Measurements from ENCODE around the gene UTS2B. TPM values are rescaled to one million over a fixed set of nuclear protein-coding genes. Genes with fewer than 3 reads are reported as not detected.

The UTS2B gene
- total and polyA plus RNA-seq, 2 donors, result 0.34 to 0.85 TPM

DNA sequence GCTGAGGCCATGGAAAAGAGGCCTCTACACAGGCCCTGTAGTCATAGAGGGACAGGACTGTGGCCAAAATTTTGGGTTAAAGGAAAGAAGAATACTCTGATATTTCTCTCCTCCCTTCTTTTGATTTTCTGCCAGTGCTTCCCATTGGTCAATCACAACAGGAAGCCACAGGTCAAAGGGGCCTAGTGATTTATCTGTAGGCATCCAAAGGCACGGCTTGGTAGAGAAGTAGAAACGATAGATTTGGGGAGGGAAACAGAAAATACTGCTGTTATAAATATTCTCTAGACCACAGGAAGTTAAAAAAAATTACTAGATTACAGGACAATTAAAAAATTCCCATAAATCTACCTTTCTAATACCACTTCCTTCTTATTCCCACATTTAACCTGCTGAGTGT is 2.8 kb downstream of the UTS2B start:
- H3K36me3 ChIP-seq (ENCODE audit: insufficient read depth), result no peaks in the 10 kb centered on the region
- DNase-seq (ENCODE audit: extremely low spot score), result no peak
- WGBS, result 84% methylated on average over 2 of the region's 2 CpGs

DNA sequence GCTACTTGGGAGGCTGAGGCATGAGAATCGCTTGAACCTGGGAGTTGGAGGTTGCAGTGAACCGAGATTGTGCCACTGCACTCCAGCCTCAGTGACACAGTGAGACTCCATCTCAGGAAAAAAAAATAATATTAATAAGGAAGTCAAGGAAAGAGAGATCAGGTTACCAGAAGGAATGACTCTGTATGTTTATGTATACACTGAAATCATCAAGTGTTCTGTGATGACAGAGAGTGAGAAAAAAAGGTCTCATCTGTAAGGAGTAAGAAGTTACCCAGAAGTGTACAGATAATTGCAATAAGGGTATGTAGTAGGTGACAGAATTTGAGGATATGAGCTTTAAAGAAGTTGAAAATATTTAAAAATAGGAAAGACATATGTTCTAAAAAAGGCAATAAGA is 5.4 kb downstream of the UTS2B start:
- DNase-seq (ENCODE audit: extremely low spot score), result no peak
- Histone ChIP-seq H3K27ac (ENCODE audit: low read depth) (no peak overlapping the region), H3K4me3 (ENCODE audit: low read depth, low read length) (no peak overlapping the region), H3K4me1 (ENCODE audit: insufficient read depth) (no peaks in the 10 kb centered on the region), H3K36me3 (ENCODE audit: insufficient read depth) (no peaks in the 10 kb centered on the region)
- WGBS, result 90% methylated on average over 2 of the region's 2 CpGs

More for the DNA sequence above, 2.8 kb downstream of the UTS2B start:
- no peaks in the 10 kb centered on the region for H3K4me1 ChIP-seq (ENCODE audit: insufficient read depth)
- no peak overlapping the region for H3K27ac ChIP-seq (ENCODE audit: low read depth)
- H3K4me3 ChIP-seq (ENCODE audit: low read depth, low read length), result no peak overlapping the region

DNA sequence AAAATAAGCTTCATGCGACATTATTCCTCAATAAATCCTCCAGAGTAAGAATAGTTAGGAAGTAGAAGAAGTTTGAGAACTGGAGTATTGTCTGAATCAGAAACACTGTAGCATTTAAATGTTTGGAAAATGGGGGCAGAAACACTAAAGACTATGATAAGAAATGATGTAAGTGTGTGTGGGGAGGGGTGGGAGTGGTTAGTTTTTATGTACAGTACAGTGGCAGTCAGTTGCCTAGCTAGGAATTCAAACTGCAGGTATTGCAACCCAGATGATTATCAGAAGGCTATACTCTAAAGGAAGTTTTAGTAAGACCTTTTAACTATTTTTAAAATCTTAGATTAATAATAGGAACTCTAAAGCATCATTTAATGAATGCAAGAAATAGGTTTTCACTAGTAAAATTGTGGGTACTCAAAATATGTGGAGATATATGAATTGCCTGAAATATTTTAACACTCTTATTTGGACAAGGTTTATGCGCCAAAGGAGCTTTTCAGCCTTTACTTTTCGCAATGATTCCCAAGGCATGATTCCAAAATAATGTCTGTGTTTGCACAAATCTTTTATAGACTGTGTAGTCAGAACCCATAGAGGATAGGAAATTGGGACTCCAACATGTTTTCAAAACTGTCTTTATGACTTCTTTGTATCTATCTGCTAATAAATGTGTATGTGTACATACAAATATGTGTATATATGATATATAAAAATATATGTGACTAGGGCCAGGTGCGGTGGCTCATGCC is 9.1 kb downstream of the UTS2B start:
- Histone ChIP-seq H3K27ac (ENCODE audit: low read depth) (no peak overlapping the region), H3K36me3 (ENCODE audit: insufficient read depth) (no peaks in the 10 kb centered on the region), H3K4me3 (ENCODE audit: low read depth, low read length) (no peak overlapping the region), H3K4me1 (ENCODE audit: insufficient read depth) (no peaks in the 10 kb centered on the region)
- DNase-seq (ENCODE audit: extremely low spot score), result no peak
- WGBS, result 85% methylated on average over 4 of the region's 4 CpGs

DNA sequence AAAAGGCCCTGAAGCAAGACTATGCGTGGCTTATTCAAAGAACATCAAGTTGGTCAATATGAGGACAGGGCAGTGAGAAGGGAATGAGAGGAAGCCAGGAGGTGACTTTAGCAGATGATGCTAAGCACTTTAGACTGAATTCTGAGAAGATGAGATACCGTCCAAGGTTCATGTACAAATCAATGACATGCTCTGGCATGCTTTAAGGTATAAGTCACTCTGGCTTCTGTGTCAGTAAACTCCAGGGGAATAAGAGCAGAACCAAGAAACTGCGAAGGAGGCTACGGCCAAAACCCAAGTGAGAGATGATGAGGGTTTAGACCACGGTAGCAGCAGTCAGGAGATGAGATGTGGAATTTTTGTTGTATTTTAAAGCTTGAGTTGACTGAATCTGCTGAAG is 10.0 kb downstream of the UTS2B start:
- Histone ChIP-seq H3K4me1 (ENCODE audit: insufficient read depth) (no peaks in the 10 kb centered on the region), H3K4me3 (ENCODE audit: low read depth, low read length) (no peak overlapping the region), H3K27ac (ENCODE audit: low read depth) (peak overlapping the region; percentile 23), H3K36me3 (ENCODE audit: insufficient read depth) (no peaks in the 10 kb centered on the region)
- DNase-seq (ENCODE audit: extremely low spot score), result no peak
- 80% methylated on average over 5 of the region's 5 CpGs for WGBS

DNA sequence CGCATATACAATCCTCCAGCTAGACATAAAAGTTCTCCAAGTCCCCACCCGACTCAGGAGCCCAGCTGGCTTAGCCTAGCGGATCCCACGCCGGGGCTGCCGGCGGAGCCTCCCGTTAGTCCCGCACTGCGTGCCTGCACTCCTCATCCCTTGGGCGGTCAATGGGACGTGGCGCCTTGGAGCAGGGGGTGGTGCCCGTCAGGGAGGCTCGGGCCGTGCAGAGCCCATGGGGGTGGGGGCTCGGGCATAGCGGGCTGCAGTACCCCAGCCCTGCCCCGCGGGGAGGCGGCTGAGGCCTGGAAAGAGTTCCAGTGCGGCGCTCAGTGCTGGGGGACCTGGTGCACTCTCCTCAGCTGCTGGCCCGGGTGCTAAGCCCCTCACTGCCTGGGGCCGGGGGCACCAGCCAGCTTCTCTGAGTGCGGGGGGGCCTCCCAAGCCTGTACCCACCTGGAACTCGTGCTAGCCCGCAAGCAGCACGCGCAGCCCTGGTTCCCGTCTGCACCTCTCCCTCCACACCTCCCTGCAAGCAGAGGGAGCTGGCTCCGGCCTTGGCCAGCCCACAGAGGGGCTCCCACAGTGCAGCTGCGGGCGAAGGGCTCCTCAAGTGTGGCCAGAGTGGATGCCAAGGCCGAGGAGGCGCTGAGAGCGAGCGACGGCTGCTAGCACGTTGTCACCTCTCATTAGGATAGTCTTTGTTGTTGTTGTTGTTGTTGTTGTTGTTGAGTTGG is 13.3 kb downstream of the UTS2B start:
- DNase-seq (ENCODE audit: extremely low spot score), result no peak
- H3K36me3 ChIP-seq (ENCODE audit: insufficient read depth), result no peaks in the 10 kb centered on the region
- no peaks in the 10 kb centered on the region for H3K4me1 ChIP-seq (ENCODE audit: insufficient read depth)
- H3K4me3 ChIP-seq (ENCODE audit: low read depth, low read length), result no peak overlapping the region
- H3K27ac ChIP-seq (ENCODE audit: low read depth), result no peak overlapping the region
- WGBS, result 94% methylated on average over 40 of the region's 40 CpGs

DNA sequence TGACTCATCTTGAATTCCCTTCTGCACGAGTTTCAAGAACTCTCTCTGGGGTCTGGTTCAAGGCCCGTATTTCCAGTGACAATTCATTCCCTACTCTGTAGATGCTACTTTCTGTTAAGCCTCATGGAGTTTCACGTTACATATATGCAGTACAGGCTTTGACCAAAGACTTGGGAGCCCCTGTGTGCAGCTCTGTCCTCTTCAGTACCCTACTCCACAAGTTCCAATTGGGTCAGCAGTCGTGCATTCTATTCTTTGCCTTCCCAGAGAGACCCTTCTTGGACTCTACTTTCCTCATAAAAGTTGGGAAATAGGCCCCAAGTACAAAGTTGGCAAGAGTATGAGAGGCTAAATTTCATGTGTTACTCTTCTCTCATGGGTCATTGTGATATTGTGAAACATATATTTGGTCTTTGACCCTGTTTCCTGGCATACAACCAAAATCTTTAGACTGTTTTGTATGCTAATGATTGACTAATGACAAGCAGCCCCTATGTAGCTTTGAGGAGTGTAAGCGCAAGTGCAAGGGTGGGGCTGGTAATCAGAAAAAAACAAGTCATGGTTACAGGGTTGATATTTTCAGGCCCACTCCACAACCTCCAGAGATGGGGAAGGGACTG is 16.1 kb downstream of the UTS2B start:
- WGBS, result 80% methylated on average over 5 of the region's 5 CpGs
- H3K36me3 ChIP-seq (ENCODE audit: insufficient read depth), result no peaks in the 10 kb centered on the region

DNA sequence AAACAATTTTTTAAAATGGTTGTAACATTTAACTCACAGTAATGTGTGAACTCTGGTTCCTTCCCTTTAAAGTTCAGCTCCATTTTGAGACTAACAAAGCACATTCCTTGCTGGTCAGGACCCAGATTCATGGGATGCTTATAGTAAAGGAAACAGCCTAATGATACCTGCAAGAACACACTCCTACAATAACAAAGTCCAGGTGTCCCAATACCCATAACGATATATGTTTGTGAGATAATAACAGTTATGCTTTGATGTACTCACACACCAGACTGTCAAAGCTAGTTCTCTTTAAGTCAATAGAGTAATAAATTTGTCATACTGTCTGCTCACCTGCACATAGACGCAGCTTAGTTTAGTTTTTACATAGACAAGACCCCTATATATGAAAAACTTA is 17.0 kb downstream of the UTS2B start:
- no peak for DNase-seq (ENCODE audit: extremely low spot score)
- WGBS, result 88% methylated on average over 2 of the region's 2 CpGs
- Histone ChIP-seq H3K4me3 (ENCODE audit: low read depth, low read length) (no peak overlapping the region), H3K27ac (ENCODE audit: low read depth) (no peak overlapping the region), H3K4me1 (ENCODE audit: insufficient read depth) (no peaks in the 10 kb centered on the region), H3K36me3 (ENCODE audit: insufficient read depth) (no peaks in the 10 kb centered on the region)

More for the DNA sequence above, 16.1 kb downstream of the UTS2B start:
- no peak overlapping the region for H3K27ac ChIP-seq (ENCODE audit: low read depth)
- H3K4me1 ChIP-seq (ENCODE audit: insufficient read depth), result no peaks in the 10 kb centered on the region
- no peak for DNase-seq (ENCODE audit: extremely low spot score)
- no peak overlapping the region for H3K4me3 ChIP-seq (ENCODE audit: low read depth, low read length)

DNA sequence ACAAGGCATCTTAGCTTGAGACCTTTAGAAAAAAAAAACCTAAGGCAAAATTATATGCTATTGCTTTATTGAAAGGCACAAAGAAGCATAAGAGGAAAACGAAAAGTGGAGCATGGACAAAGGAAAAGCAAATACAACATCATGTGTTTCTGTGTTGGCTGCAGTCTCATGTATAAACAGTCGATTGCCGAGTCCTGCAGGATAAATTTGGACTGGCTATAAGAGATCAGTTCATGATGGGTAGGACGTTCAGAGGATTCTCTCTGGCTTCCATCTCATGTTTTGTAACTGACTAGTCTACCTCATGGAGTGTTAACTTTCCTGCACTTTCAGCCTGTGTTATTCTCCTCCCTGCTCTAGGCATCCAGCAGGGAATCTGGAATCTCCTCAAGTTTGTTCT is 23.0 kb downstream of the UTS2B start:
- Histone ChIP-seq H3K4me1 (ENCODE audit: insufficient read depth) (no peaks in the 10 kb centered on the region), H3K4me3 (ENCODE audit: low read depth, low read length) (no peak overlapping the region), H3K27ac (ENCODE audit: low read depth) (no peak overlapping the region), H3K36me3 (ENCODE audit: insufficient read depth) (no peaks in the 10 kb centered on the region)
- DNase-seq (ENCODE audit: extremely low spot score), result no peak
- 56% methylated on average over 4 of the region's 4 CpGs for WGBS

DNA sequence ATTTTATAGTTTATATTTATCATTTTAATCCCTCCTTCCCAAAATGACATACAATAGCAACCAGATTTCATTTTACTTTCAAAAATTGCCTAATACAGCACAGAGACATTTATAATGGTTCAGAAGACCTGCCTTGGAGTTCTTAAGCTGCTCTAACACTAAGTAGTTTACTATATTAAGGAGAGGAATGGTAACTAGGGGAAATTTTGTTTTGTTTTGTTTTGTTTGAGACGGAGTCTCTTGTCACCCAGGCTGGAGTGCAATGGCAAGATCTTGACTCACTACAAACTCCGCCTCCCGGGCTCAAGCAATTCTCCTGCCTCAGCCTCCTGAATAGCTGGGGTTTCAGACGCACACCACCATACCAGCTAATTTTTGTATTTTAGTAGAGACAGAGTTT is 23.9 kb downstream of the UTS2B start:
- H3K36me3 ChIP-seq (ENCODE audit: insufficient read depth), result no peaks in the 10 kb centered on the region
- no peak for DNase-seq (ENCODE audit: extremely low spot score)
- no peak overlapping the region for H3K27ac ChIP-seq (ENCODE audit: low read depth)
- no peaks in the 10 kb centered on the region for H3K4me1 ChIP-seq (ENCODE audit: insufficient read depth)
- WGBS, result 83% methylated on average over 4 of the region's 4 CpGs
- H3K4me3 ChIP-seq (ENCODE audit: low read depth, low read length), result no peak overlapping the region

DNA sequence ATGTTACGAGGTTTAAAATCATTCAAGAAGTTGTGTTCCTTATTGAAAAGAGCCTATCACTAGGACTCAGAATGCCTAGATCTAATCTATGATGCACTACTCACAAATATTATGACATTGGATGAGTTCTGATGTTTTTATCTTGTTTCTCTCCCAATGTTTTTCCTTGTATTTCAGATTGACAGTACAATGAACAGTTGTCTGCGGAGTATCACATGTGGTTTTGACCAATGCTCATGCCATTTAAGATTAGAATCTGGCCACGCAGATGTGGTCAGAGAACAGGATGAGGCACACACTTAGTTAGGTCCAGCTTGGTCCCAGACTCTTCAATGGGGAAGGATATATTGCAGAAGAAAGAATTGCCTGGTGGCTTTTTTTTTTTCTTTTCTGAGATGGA is 26.7 kb downstream of the UTS2B start:
- 77% methylated on average over 3 of the region's 3 CpGs for WGBS
- no peak for DNase-seq (ENCODE audit: extremely low spot score)

DNA sequence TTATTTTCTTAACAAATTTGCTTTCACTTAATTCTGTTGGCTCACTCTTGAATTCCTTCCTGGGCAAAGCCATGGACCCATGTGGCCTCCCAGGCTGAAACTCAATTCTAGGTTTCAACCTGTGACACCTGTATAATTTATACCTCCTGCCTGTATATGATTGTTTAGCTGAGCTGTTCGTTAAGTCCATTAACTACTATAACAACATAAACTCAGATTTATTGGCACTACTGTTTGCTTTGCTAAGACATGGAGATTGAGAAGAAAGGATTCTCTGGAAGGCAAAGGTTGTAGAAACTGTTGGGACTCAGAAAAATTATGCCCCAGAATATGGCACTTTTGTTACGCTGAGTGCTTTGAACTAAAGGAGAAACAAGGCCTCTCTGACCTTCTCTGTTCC is 27.9 kb downstream of the UTS2B start:
- Histone ChIP-seq H3K36me3 (ENCODE audit: insufficient read depth) (no peaks in the 10 kb centered on the region), H3K27ac (ENCODE audit: low read depth) (no peak overlapping the region), H3K4me1 (ENCODE audit: insufficient read depth) (no peaks in the 10 kb centered on the region), H3K4me3 (ENCODE audit: low read depth, low read length) (no peak overlapping the region)
- DNase-seq (ENCODE audit: extremely low spot score), result no peak
- 75% methylated on average over 2 of the region's 2 CpGs for WGBS

More for the DNA sequence above, 26.7 kb downstream of the UTS2B start:
- no peak overlapping the region for H3K4me3 ChIP-seq (ENCODE audit: low read depth, low read length)
- no peak overlapping the region for H3K27ac ChIP-seq (ENCODE audit: low read depth)
- H3K4me1 ChIP-seq (ENCODE audit: insufficient read depth), result no peaks in the 10 kb centered on the region
- no peaks in the 10 kb centered on the region for H3K36me3 ChIP-seq (ENCODE audit: insufficient read depth)

DNA sequence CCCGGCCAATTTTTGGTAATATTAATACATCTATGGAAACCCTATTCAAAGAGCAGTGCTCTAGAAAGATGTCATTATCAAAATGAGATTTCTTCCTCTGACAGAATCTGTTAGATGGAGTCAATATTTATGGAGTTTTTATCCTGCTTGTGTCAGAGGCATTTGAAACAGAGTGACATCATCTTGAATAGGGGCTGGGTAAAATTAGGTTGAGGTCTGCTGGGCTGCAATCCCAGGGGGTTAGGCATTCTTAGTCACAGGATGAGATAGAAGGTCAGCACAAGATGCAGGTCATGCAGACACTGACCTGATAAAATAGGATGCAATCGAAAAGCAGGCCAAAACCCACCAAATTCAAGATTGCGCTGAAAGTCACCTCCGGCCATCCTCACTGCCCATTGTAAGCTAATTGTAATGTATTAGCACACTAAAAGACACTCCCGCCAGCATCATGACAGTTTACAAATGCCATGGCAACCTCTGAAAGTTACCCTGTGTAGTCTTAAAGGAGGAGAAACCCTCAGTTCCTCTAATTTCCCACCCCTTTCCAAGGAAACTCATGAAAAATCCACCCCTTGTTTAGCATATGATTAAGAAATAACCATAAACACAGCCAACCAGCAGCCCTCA is 28.4 kb downstream of the UTS2B start:
- no peak overlapping the region for H3K27ac ChIP-seq (ENCODE audit: low read depth)
- WGBS, result 95% methylated on average over 5 of the region's 5 CpGs
- no peak for DNase-seq (ENCODE audit: extremely low spot score)
- H3K4me1 ChIP-seq (ENCODE audit: insufficient read depth), result no peaks in the 10 kb centered on the region
- H3K4me3 ChIP-seq (ENCODE audit: low read depth, low read length), result no peak overlapping the region
- H3K36me3 ChIP-seq (ENCODE audit: insufficient read depth), result no peaks in the 10 kb centered on the region

DNA sequence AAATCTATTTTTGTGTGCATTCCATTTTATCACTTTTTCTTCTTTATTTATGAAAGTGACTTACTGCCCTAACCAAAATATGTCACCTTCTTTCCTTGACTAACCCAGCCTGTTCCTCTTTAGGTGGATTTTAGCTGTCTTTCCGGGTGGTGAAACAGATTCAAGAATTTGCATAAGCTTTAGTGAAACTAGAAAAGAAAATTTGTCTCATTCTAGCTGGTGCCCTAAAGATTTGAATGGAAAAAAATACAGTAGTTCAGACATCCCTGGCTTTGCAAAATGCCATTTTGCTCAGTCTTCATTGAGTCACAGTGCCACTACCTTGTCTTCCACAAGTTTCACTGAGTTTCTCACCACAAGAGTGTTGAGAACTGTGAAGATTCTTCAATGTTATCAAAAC is 29.3 kb downstream of the UTS2B start:
- 87% methylated on average over 1 of the region's 1 CpG for WGBS
- no peak overlapping the region for H3K27ac ChIP-seq (ENCODE audit: low read depth)
- no peak overlapping the region for H3K4me3 ChIP-seq (ENCODE audit: low read depth, low read length)
- H3K36me3 ChIP-seq (ENCODE audit: insufficient read depth), result no peaks in the 10 kb centered on the region
- H3K4me1 ChIP-seq (ENCODE audit: insufficient read depth), result no peaks in the 10 kb centered on the region
- DNase-seq (ENCODE audit: extremely low spot score), result no peak
